ENCODE data around the gene VTN.

Gene VTN

DNA sequence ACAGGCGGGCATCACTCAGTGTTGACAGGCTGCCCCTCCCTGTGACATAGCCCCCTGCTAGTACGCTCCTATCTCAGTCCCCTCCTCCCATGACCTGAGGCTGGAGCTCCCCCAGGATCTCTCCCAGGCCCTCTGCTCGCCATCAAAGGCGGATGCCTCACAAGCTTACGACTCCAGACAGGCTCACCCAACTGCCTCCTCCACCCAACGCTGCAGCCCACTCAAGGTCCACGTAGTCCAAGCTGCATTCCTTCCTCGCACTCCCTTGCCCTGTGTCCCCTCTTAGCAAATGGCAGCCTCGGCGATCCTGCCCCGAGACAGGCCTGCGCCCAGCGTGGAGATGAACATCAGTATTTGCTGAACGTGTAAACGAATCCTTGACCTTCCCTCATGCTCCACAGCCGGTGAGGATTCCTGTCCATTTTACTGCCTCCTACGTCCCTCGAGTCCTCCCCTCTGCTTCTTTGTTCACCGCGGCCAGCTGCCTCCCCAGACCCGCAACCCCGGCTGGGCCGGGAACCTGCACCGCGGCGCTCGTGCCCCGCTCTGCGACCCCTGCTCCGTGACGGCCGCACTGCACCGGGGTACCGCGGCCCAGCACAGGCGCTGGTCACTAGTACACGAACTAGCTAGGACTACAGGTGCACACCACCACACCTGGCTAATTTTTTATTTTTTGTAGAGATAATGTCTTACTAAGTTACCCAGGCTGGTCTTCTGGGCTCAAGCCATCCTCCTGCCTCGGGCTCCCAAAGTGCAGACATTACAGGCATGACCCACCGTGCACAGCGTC, 51.9 kb downstream of the VTN start:
- no peak for DNase-seq
